GM23248 (cell line): ENCODE data around the gene PTDSS2. TPM values are rescaled to one million over a fixed set of nuclear protein-coding genes. Genes with fewer than 3 reads are reported as not detected.
"Not testable (repeated sequence)": the region's sequence is repeated elsewhere in the genome, so short reads cannot be mapped to it uniquely, and the experiment has no call there.

Experiments
- DNase-seq: peaks from one replicate; pipeline ENCODE4 v3.0.0-alpha.2; 2015
- H2AFZ ChIP-seq: fragments of 200-600 bp; sonication (generic); 2 replicates; pipeline ENCODE4 v1.6.1; 2016; ENCODE audit warnings: antibody characterized with exemption
- H3F3A ChIP-seq: fragments of 200-600 bp; sonication (generic); 2 replicates; pipeline ENCODE4 v1.6.1; 2016; ENCODE audit warnings: mild to moderate bottlenecking, antibody characterized with exemption, mixed run types; ENCODE audit not compliant: insufficient read depth
- H3K27ac ChIP-seq: fragments of 200-600 bp; sonication (generic); 2 replicates; pipeline ENCODE4 v1.5.1; 2016; ENCODE audit warnings: mild to moderate bottlenecking
- H3K27me3 ChIP-seq: fragments of 200-600 bp; sonication (generic); replicated peaks from 2 replicates; pipeline ENCODE4 v1.6.1; 2016; ENCODE audit warnings: mild to moderate bottlenecking; ENCODE audit not compliant: insufficient read depth
- H3K36me3 ChIP-seq: fragments of 200-600 bp; sonication (generic); 2 replicates; pipeline ENCODE4 v1.6.1; 2016; ENCODE audit warnings: low read depth, mild to moderate bottlenecking
- H3K4me1 ChIP-seq: fragments of 200-600 bp; sonication (generic); 2 replicates; pipeline ENCODE4 v1.6.1; 2016; ENCODE audit warnings: mild to moderate bottlenecking; ENCODE audit not compliant: insufficient read depth
- H3K4me2 ChIP-seq: fragments of 200-600 bp; sonication (generic); one replicate; pipeline ENCODE4 v1.6.1; 2016; ENCODE audit warnings: mild to moderate bottlenecking; ENCODE audit not compliant: unreplicated experiment
- H3K4me3 ChIP-seq: fragments of 200-600 bp; sonication (generic); 2 replicates; pipeline ENCODE4 v1.5.1; 2016; ENCODE audit warnings: mild to moderate bottlenecking
- H3K79me2 ChIP-seq: fragments of 200-600 bp; sonication (generic); 2 replicates; pipeline ENCODE4 v1.6.1; 2016; ENCODE audit warnings: mild to moderate bottlenecking; ENCODE audit not compliant: insufficient read depth
- H3K9ac ChIP-seq: fragments of 200-600 bp; sonication (generic); 2 replicates; pipeline ENCODE4 v1.6.1; 2016; ENCODE audit warnings: mild to moderate bottlenecking
- H3K9me2 ChIP-seq: fragments of 200-600 bp; sonication (generic); 2 replicates; pipeline ENCODE4 v1.6.1; 2016; ENCODE audit warnings: mixed run types, mild to moderate bottlenecking, moderate library complexity; ENCODE audit not compliant: insufficient read depth
- H3K9me3 ChIP-seq: fragments of 200-600 bp; sonication (generic); one replicate; pipeline ENCODE4 v1.6.1; 2017; ENCODE audit warnings: low read depth
- H4K20me1 ChIP-seq: fragments of 200-600 bp; sonication (generic); 2 replicates; pipeline ENCODE4 v1.6.0; 2016; ENCODE audit not compliant: insufficient read depth
- EZH2 ChIP-seq: fragments of 200-600 bp; sonication (generic); IDR thresholded peaks from 2 replicates; pipeline ENCODE4 v1.6.1; 2018; ENCODE audit warnings: antibody characterized with exemption, mild to moderate bottlenecking; ENCODE audit not compliant: insufficient read depth, poor library complexity, severe bottlenecking
- EZH2phosphoT487 ChIP-seq: fragments of 200-600 bp; sonication (generic); IDR thresholded peaks from 2 replicates; pipeline ENCODE4 v1.6.1; 2018; ENCODE audit warnings: antibody characterized with exemption, moderate library complexity, mild to moderate bottlenecking, low read depth; ENCODE audit not compliant: insufficient read depth
- WGBS, 2 experiments: methylation state at CpG; one replicate each; pipeline ENCODE4 v1.1.6; 2015 to 2017; ENCODE audit warnings: low lambda C conversion rate in 2 of 2, low coverage in 1 of 2; ENCODE audit errors: missing lambda C conversion rate in 2 of 2; 5-methylcytosine and 5-hydroxymethylcytosine counted together
- in situ Hi-C: fragments of 300-500 bp; cut with MboI; formaldehyde crosslinking; loops from 2 replicates; pipeline ENCODE4 v1.15.0; 2020
- polyA plus RNA-seq: library from polyadenylated mRNA; unstranded; fragments of >200 nt; fragmentation: Nextera tagmentation; extraction: Ambion mirVana; gene quantifications from 2 replicates; pipeline ENCODE4 v1.2.1, GENCODE V29; 2016
- total RNA-seq: library from RNA; depleted of rRNA; stranded (reverse); fragments of >200 nt; shearing (Covaris generic); gene quantifications from 2 replicates; pipeline ENCODE4 v1.2.3, GENCODE V29; 2014

PTDSS2 gene
- total and polyA plus RNA-seq, 2 experiments from 2014 or later, result 22.2 to 44.1 TPM

DNA sequence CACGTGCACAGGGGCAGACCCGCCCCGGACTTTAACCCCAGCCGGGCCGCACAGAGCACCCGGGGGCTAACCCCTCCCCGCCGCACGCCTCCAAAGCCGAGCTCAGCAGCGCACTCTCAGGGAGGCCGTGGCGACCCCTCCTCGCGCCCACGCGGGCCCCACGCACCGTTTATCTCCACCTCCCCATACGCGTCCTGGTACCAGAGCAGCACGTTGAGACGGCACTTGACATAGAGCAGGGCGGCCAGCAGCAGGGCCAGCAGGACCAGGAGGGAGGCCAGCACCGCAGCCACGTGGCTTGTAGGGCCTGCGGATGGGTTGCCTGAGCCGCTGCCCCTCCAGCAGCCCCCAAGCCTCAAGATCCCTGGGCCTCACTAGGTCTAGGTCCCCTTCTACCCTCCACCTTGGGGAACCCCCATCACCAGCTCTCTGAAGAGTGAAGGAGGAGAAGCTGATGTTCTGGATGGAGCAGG lies 42.4 kb upstream of the PTDSS2 start:
- Histone ChIP-seq H2AFZ (no peak overlapping the region), H3K9ac (no peak overlapping the region), H3K27me3 (no peaks in the 10 kb centered on the region), H4K20me1 (no peaks in the 10 kb centered on the region), H3K27ac (no peak overlapping the region), H3K4me2 (no peak overlapping the region), H3K36me3 (no peaks in the 10 kb centered on the region), H3F3A (no peaks in the 10 kb centered on the region), H3K9me2 (no peaks in the 10 kb centered on the region), H3K79me2 (no peaks in the 10 kb centered on the region), H3K4me1 (no peaks in the 10 kb centered on the region), H3K9me3 (no peaks in the 10 kb centered on the region), H3K4me3 (no peak overlapping the region)
- in situ Hi-C loops, result no loop called here
- no peak for TF ChIP-seq EZH2
- no peak for TF ChIP-seq EZH2phosphoT487
- WGBS, 2 experiments, result 67 to 68% methylated on average over 27 to 28 of the region's 28 CpGs
- no peak for DNase-seq

DNA sequence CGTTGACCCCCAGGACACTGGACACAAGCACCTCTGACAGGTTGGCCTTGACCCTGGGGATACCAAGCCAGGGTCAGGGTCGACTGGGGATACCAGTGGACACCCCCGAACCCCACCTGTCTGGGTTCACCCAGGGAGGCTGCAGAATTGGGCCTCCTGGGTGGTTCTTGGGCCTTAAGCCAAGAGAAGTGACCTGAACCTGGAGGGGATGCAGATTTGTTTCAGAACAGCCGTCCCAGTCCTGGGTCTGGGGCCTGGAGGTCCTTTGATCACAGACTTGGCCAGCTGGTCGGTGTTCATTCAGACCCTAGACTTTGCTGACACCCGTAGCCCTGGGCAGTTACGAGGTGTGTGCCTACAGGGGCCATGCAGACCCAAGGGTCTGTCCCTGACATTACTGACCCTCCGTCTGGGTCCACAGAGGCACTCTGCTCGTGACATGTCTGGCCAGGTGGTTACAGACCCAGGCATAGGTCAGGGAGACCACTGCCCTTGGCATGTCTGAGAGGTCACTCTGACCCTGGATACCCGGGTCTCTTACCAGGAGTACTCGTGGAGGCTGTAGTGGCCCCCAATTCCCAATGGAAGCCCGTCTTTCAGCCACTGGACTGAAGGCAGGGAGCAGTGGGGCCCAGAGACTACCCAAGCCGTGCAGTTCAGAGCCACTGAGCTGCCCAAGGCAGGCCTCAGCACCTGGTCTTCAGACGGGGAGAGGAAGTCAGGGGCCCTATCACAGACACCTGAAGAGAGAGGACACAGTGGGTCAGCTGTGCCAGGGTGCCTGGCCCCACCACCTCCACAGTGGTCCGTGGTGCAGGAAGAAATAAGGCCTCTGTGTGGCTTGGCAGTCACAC lies 41.7 kb upstream of the PTDSS2 start:
- WGBS, 2 experiments, result 80 to 81% methylated on average over 15 of the region's 15 CpGs
- Histone ChIP-seq H3K27ac (no peak overlapping the region), H3K9me3 (no peaks in the 10 kb centered on the region), H4K20me1 (no peaks in the 10 kb centered on the region), H3K9ac (no peak overlapping the region), H3F3A (no peaks in the 10 kb centered on the region), H3K9me2 (no peaks in the 10 kb centered on the region), H3K36me3 (no peaks in the 10 kb centered on the region), H3K4me1 (no peaks in the 10 kb centered on the region), H3K79me2 (no peaks in the 10 kb centered on the region), H3K4me3 (no peak overlapping the region), H3K27me3 (no peaks in the 10 kb centered on the region), H3K4me2 (no peak overlapping the region), H2AFZ (no peak overlapping the region)
- in situ Hi-C loops, result no loop called here
- DNase-seq, result no peak
- no peak for TF ChIP-seq EZH2
- TF ChIP-seq EZH2phosphoT487, result no peak

DNA sequence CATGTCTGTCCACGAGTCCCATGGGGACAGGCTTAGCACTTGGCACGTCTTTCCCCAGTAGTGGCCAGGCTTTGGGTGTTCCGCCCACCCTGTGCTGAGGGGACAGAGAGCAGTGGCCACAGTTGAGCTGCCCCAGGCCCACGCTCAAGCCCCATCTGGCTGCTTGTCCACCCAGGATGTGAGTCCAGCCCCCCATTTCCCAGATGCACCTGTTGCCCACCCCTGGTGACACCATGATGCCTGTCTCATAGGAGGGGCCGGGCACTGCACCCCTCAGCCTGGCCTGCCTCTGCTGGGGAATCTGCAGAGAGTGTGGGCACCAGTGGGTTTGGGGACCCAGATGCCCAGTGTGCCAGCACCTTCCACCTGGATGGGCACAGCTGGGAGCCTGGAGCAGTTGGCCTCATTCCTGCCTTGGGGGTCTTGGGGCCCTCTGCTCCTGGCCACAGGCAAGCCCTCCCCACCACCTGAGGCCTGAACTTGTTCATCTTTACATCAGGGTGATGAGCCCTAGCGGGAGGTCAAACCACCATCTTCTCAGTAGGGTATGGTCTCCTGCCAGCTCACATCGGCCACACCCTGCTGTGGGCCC lies 41.0 kb upstream of the PTDSS2 start:
- H3K9ac ChIP-seq, result no peak overlapping the region
- H3K36me3 ChIP-seq, result no peaks in the 10 kb centered on the region
- no peaks in the 10 kb centered on the region for H3K79me2 ChIP-seq
- H3K27ac ChIP-seq, result no peak overlapping the region
- TF ChIP-seq EZH2, result no peak
- no peak for TF ChIP-seq EZH2phosphoT487
- H2AFZ ChIP-seq, result no peak overlapping the region
- in situ Hi-C loops, result no loop called here
- no peaks in the 10 kb centered on the region for H3K4me1 ChIP-seq
- H3K27me3 ChIP-seq, result no peaks in the 10 kb centered on the region
- no peak overlapping the region for H3K4me3 ChIP-seq
- WGBS, 2 experiments, result 81 to 84% methylated on average over 7 of the region's 7 CpGs
- no peaks in the 10 kb centered on the region for H4K20me1 ChIP-seq
- no peaks in the 10 kb centered on the region for H3F3A ChIP-seq
- no peaks in the 10 kb centered on the region for H3K9me3 ChIP-seq
- no peak for DNase-seq
- no peaks in the 10 kb centered on the region for H3K9me2 ChIP-seq
- no peak overlapping the region for H3K4me2 ChIP-seq

DNA sequence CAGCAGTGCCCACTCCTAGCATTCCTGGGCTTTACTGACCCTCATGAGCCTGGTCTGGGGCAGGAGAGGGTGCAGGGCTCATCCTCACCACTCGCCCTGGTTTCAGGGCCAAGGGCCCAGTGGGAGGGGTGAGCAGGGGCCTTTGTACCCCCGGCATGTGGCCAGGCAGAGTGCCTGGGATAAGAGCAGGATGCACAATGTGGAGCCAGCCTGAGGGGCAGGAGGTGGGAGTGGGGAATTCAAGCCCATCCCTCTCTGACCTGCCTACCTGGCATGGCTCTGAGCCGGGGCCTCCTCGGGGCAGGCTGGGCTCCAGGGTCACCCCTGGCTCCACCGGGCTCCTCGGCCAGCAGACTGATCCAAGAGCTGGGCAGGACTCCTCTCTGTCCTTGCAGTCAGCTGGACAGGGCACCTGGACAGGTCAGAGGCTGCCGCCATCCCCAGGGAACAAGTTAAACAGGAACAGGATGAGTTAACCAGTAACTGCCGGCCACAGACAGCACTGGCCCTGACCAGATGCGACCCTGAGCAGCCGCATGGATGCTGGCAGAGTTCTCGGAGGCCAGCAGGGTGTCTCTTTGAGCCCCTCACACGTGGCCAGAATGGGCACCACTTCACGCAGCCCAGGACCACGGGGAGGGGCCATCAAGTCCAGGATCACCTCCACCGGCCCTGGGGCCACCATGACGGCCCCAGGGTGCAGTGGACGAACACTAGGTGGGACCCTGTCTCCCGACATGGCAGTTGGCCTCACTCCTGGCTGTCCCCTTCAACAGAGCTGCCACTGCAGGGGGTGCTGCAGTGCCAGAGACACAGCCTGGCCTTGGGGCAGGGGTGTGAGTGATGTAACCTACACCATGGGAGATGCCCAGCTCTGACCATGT lies 40.2 kb upstream of the PTDSS2 start:
- no peaks in the 10 kb centered on the region for H3K36me3 ChIP-seq
- TF ChIP-seq EZH2 (no peak), EZH2phosphoT487 (no peak)
- no peaks in the 10 kb centered on the region for H3F3A ChIP-seq
- 61 to 62% methylated on average over 16 to 18 of the region's 18 CpGs for WGBS, 2 experiments
- in situ Hi-C loops, result no loop called here
- H3K4me3 ChIP-seq, result no peak overlapping the region
- H3K27ac ChIP-seq, result no peak overlapping the region
- no peaks in the 10 kb centered on the region for H3K79me2 ChIP-seq
- no peak overlapping the region for H3K9ac ChIP-seq
- no peaks in the 10 kb centered on the region for H3K4me1 ChIP-seq
- DNase-seq, result no peak
- H3K9me3 ChIP-seq, result no peaks in the 10 kb centered on the region
- no peak overlapping the region for H3K4me2 ChIP-seq
- no peak overlapping the region for H2AFZ ChIP-seq
- H4K20me1 ChIP-seq, result no peaks in the 10 kb centered on the region
- no peaks in the 10 kb centered on the region for H3K9me2 ChIP-seq
- no peaks in the 10 kb centered on the region for H3K27me3 ChIP-seq

DNA sequence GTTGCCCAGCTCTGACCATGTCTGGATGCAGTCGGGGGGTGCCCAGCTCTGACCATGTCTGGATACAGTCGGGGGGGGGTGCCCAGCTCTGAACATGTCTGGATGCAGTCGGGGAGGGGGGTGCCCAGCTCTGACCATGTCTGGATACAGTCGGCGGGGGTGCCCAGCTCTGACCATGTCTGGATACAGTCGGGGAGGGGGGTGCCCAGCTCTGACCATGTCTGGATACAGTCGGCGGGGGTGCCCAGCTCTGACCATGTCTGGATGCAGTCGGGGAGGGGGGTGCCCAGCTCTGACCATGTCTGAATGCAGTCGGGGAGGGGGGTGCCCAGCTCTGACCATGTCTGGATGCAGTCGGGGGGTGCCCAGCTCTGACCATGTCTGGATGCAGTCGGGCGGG lies 39.4 kb upstream of the PTDSS2 start:
- H3K4me2 ChIP-seq, H3K9me2 ChIP-seq, H3K79me2 ChIP-seq, H3K36me3 ChIP-seq, H2AFZ ChIP-seq, in situ Hi-C loops, DNase-seq, H3K27me3 ChIP-seq, H3K4me1 ChIP-seq, H3K4me3 ChIP-seq, H3F3A ChIP-seq, H3K27ac ChIP-seq, H3K9ac ChIP-seq, H4K20me1 ChIP-seq, H3K9me3 ChIP-seq: not testable (repeated sequence)
- 74% methylated on average over 13 of the region's 13 CpGs; no CpG with 5 or more reads in 1 of the 2 experiments for WGBS, 2 experiments

DNA sequence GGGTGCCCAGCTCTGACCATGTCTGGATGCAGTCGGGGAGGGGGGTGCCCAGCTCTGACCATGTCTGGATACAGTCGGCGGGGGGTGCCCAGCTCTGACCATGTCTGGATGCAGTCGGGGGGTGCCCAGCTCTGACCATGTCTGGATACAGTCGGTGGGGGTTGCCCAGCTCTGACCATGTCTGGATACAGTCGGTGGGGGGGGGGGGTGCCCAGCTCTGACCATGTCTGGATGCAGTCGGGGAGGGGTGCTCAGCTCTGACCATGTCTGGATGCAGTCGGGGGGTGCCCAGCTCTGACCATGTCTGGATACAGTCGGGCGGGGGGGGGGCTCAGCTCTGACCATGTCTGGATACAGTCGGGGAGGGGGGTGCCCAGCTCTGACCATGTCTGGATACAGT lies 38.6 kb upstream of the PTDSS2 start:
- H3K9me3 ChIP-seq, H2AFZ ChIP-seq, H3K27me3 ChIP-seq, H3K9me2 ChIP-seq, H3K4me3 ChIP-seq, in situ Hi-C loops, H3F3A ChIP-seq, H3K9ac ChIP-seq, H3K4me2 ChIP-seq, H4K20me1 ChIP-seq, H3K4me1 ChIP-seq, H3K27ac ChIP-seq, H3K79me2 ChIP-seq, H3K36me3 ChIP-seq, DNase-seq: not testable (repeated sequence)
- WGBS, 2 experiments, result 71 to 77% methylated on average over 5 to 10 of the region's 11 CpGs
